ENCODE data around the gene FAM186B. TPM values are rescaled to one million over a fixed set of nuclear protein-coding genes. Genes with fewer than 3 reads are reported as not detected.

FAM186B gene
- total and polyA plus RNA-seq, 2 of the 13 experiments (the other 11 are each of a cell fraction or from before 2014, with no cell fraction given) = 0.07 to 0.20 TPM

GRCh38 chr12:49567611-49568441, 37.6 kb downstream of the FAM186B start, which contains the start of gene MCRS1 (continued):
- TF ChIP-seq RERE (CRISPR knock-in tag; IDR thresholded peaks at IDR 0.05; ENCODE audit: low read depth) = no peak
- no peak for TF ChIP-seq SMYD3 (CRISPR knock-in tag; IDR thresholded peaks at IDR 0.05)
- TF ChIP-seq MEF2D (CRISPR knock-in tag; IDR thresholded peaks at IDR 0.05) = no peak
- no peak for TF ChIP-seq TCF7 (IDR thresholded peaks at IDR 0.05; ENCODE audit: low read depth)
- no peak; the same call in 1 of the 2 replicates for TF ChIP-seq GFI1 (CRISPR knock-in tag; IDR thresholded peaks at IDR 0.05; ENCODE audit: borderline replicate concordance)
- TF ChIP-seq GLI4 (CRISPR knock-in tag; IDR thresholded peaks at IDR 0.05; ENCODE audit: borderline replicate concordance) = no peak; the same call in 1 of the 2 replicates
- TF ChIP-seq ZMYM2 (CRISPR knock-in tag; IDR thresholded peaks at IDR 0.05) = no peak
- no peak; the same call in 1 of the 2 replicates for TF ChIP-seq MIXL1 (CRISPR knock-in tag; IDR thresholded peaks at IDR 0.05)
- TF ChIP-seq DDIT3 (CRISPR knock-in tag; IDR thresholded peaks at IDR 0.05) = no peak
- TF ChIP-seq GTF2F1 (IDR thresholded peaks at IDR 0.05; ENCODE audit: low read length) = peak; percentile 67; the same call in 1 of the 2 replicates
- TF ChIP-seq CAMTA2 (CRISPR knock-in tag; IDR thresholded peaks at IDR 0.05; ENCODE audit: borderline replicate concordance) = no peak
- TF ChIP-seq ZNF564 (CRISPR knock-in tag; IDR thresholded peaks at IDR 0.05) = 0 out of 2 replicates have a peak, but pooled peaks have one; percentile 29
- peak; percentile 64; the same call in 1 of the 2 replicates for TF ChIP-seq HDAC2 (CRISPR knock-in tag; IDR thresholded peaks at IDR 0.05)
- no peak for TF ChIP-seq ZNF781 (CRISPR knock-in tag; IDR thresholded peaks at IDR 0.05; ENCODE audit: borderline replicate concordance, not compliant biosample characterization)
- peak; percentile 74; the same call in 1 of the 2 replicates for TF ChIP-seq ZNF569 (CRISPR knock-in tag; IDR thresholded peaks at IDR 0.05; ENCODE audit: borderline replicate concordance)
- TF ChIP-seq ZSCAN5A (CRISPR knock-in tag; IDR thresholded peaks at IDR 0.05; ENCODE audit: borderline replicate concordance) = 0 out of 2 replicates have a peak, but pooled peaks have one; percentile 35
- TF ChIP-seq IRF2 (CRISPR knock-in tag; IDR thresholded peaks at IDR 0.05) = 0 out of 2 replicates have a peak, but pooled peaks have one; percentile 58
- TF ChIP-seq NKX3-1 (CRISPR knock-in tag; IDR thresholded peaks at IDR 0.05) = no peak
- TF ChIP-seq YEATS2 (CRISPR knock-in tag; IDR thresholded peaks at IDR 0.05; ENCODE audit: borderline replicate concordance) = peak; percentile 88; the same call in 1 of the 2 replicates
- TF ChIP-seq ZIK1 (CRISPR knock-in tag; IDR thresholded peaks at IDR 0.05; ENCODE audit: borderline replicate concordance, low read depth) = no peak
- no peak for TF ChIP-seq RFXANK (CRISPR knock-in tag; IDR thresholded peaks at IDR 0.05)
